DMS53 (cell line): Measurements from ENCODE around the gene KLHL30.

Experiments
- DNase-seq: peaks from one replicate; lab custom pipeline; 2025; lab: John Stamatoyannopoulos, UW

The KLHL30 gene

GRCh38 chr2:238176613-238177012, 38.1 kb downstream of the KLHL30 start:
- no peak for DNase-seq

GRCh38 chr2:238180554-238180953, 42.1 kb downstream of the KLHL30 start:
- DNase-seq = no peak

- DNase-seq = no peak
Measured at GRCh38 chr2:238182362-238182761, 43.9 kb downstream of the KLHL30 start.

GRCh38 chr2:238183821-238184220, 45.4 kb downstream of the KLHL30 start:
- DNase-seq = no peak

DNA sequence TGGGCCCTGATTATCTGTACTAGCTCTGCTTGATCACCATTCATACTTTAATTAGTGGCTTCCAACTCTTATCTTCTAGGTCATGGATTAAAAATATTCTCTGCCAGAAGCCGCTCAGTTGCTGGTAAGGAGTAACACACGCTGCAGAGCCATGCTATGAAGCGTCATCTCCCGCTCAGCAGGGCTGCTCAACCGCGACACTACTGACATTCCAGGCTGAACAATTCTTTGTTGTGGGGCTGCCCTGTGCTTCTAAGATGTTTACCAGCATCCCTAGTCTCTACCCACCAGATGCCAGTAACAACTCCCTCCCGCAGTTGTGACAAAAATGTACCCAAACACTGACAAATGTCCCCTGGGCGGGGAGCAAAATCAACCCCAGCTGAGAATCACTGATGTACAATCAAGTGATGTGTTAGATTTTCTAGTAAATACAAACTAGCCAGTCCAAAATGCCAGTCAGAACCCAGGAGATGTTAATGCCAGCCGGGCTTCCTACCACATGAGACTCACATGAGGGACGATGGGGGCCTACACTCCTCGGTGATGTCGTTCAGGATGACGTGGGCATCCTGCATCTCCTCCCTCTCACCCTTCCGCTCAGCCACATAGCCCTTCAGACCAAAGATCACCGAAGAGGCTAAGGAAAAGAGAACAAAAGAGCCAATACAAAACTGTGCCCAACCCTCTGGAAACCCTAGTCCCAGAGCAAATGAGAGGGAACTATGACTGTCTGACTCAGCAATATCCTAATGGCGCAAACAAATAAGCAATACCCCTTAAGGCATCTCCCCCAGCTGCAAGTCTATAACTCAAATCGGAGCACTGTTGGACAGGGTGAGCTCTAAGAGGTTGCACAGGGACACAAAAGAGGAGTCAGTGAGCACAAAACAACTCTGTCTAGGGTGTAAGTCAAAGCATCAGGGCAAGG, 49.4 kb downstream of the KLHL30 start:
- no peak for DNase-seq

GRCh38 chr2:238190445-238190844, 52.0 kb downstream of the KLHL30 start:
- no peak for DNase-seq
